CD4-positive, alpha-beta T cell (primary cell): ENCODE data around the gene KLHL3. TPM values are rescaled to one million over a fixed set of nuclear protein-coding genes. Genes with fewer than 3 reads are reported as not detected.

Experiments used
- ATAC-seq: fragments of 200-7000 bp; cut with Tn5 transposase; one replicate; pipeline ENCODE4 v1.10.0; 2022; ENCODE audit warnings: mild to moderate bottlenecking; ENCODE audit not compliant: poor library complexity
- CTCF ChIA-PET: fragments of 350-600 bp; sonication (Branson Sonifier 250); formaldehyde crosslinking; loops from one replicate; lab custom pipeline; 2021; ENCODE audit warnings: antibody characterized with exemption, inconsistent platforms; lab: Charles Lee
- POLR2A ChIA-PET: fragments of 350-600 bp; sonication (Branson Sonifier 250); formaldehyde crosslinking; loops from one replicate; lab custom pipeline; 2021; ENCODE audit warnings: antibody characterized with exemption, inconsistent platforms; lab: Charles Lee
- DNase-seq, 14 experiments: peaks; one replicate each; pipeline ENCODE4 v3.0.0-alpha.2; 2013 to 2020; ENCODE audit warnings: mixed read lengths in 2 of 14
- H3K27ac ChIP-seq, 2 donors: one replicate each; pipeline versions ENCODE4 v1.5.1 to v1.7.0; 2013; ENCODE audit warnings: low read length in 2 of 2, low read depth in 1 of 2, mild to moderate bottlenecking in 1 of 2
- H3K27me3 ChIP-seq, 2 experiments: 1 replicate in 1 of 2; 2 replicates in 1 of 2; pipeline versions ENCODE4 v1.6.1 to v1.7.0; 2013; ENCODE audit warnings: low read length in 2 of 2, control low read depth in 1 of 2, mild to moderate bottlenecking in 1 of 2, moderate library complexity in 1 of 2; ENCODE audit not compliant: insufficient read depth in 2 of 2, control insufficient read depth in 1 of 2
- H3K36me3 ChIP-seq: one replicate; pipeline ENCODE4 v1.6.1; 2013; ENCODE audit warnings: low read length, control low read depth; ENCODE audit not compliant: insufficient read depth
- H3K4me1 ChIP-seq: one replicate; pipeline ENCODE4 v1.6.1; 2013; ENCODE audit warnings: low read length, control low read depth; ENCODE audit not compliant: insufficient read depth
- H3K4me3 ChIP-seq: one replicate; pipeline ENCODE4 v1.5.1; 2013; ENCODE audit warnings: mild to moderate bottlenecking, low read length, moderate library complexity
- H3K9me3 ChIP-seq, 2 experiments: 1 replicate in 1 of 2; 2 replicates in 1 of 2; pipeline versions ENCODE4 v1.6.1 to v1.7.0; 2013; ENCODE audit warnings: low read length in 2 of 2, mild to moderate bottlenecking in 2 of 2, control low read depth in 1 of 2, moderate library complexity in 1 of 2; ENCODE audit not compliant: control insufficient read depth in 1 of 2, insufficient read depth in 1 of 2
- H3K27ac Mint-ChIP-seq: one replicate; pipeline ENCODE4 v1.8.0; 2020; ENCODE audit warnings: mixed read lengths
- H3K27me3 Mint-ChIP-seq: one replicate; pipeline ENCODE4 v1.8.0; 2021; ENCODE audit warnings: mixed read lengths
- H3K36me3 Mint-ChIP-seq: one replicate; pipeline ENCODE4 v1.8.0; 2021; ENCODE audit warnings: low read depth, mixed read lengths
- H3K4me1 Mint-ChIP-seq: one replicate; pipeline ENCODE4 v1.8.0; 2021; ENCODE audit warnings: low read depth, mixed read lengths
- H3K4me3 Mint-ChIP-seq: one replicate; pipeline ENCODE4 v1.8.0; 2020; ENCODE audit warnings: mild to moderate bottlenecking, mixed read lengths
- H3K9me3 Mint-ChIP-seq: one replicate; pipeline ENCODE4 v1.8.0; 2020; ENCODE audit warnings: mixed read lengths
- CTCF ChIP-seq: fragments of 200-600 bp; IDR thresholded peaks from one replicate; pipeline ENCODE4 v1.8.0; 2022; ENCODE audit warnings: antibody characterized with exemption, mild to moderate bottlenecking
- intact Hi-C, 2 experiments: fragments of 100-400 bp; cut with DNase I in 1 of 2; cut with micrococcal nuclease in 1 of 2; formaldehyde crosslinking; loops; one replicate each; pipeline versions ENCODE4 v1.15.1 to v1.9.0; 2023 to 2025; cut with DNase I, micrococcal nuclease
- total RNA-seq, 174 experiments: library from RNA in 2 of 174; stranded (reverse) in 2 of 174; gene quantifications; one replicate each; pipeline ENCODE4 v1.2.3 and lab custom pipeline; 2021 to 2026

KLHL3 gene
- total RNA-seq, 2 experiments from 2014 or later = 22.0 to 25.9 TPM

GRCh38 chr5:137714494-137714893 lies 21.4 kb downstream of the KLHL3 start:
- H3K36me3 ChIP-seq = peaks cover 6% of the 10 kb centered on the region
- no peak for TF ChIP-seq CTCF
- POLR2A ChIA-PET = interaction anchor here (0.6 to 1.3 kb wide), 4 partner anchors 17 to 39 kb away, joined by 3 to 7 read pairs (median 4); partner anchors contain the start of gene KLHL3
- no peaks in the 10 kb centered on the region for H3K27me3 ChIP-seq
- H3K36me3 Mint-ChIP-seq = peaks cover 91% of the 10 kb centered on the region
- no peaks in the 10 kb centered on the region for H3K9me3 ChIP-seq
- H3K27ac Mint-ChIP-seq = no peak overlapping the region
- peaks cover 4% of the 10 kb centered on the region for H3K4me1 Mint-ChIP-seq
- peaks cover 4% of the 10 kb centered on the region for H3K9me3 Mint-ChIP-seq
- CTCF ChIA-PET = interaction anchor here (1.7 kb wide), 1 partner anchor 17 kb away, joined by 3 read pairs; no protein-coding TSS in a partner anchor
- no peak overlapping the region for H3K4me3 ChIP-seq
- no peak overlapping the region for H3K27ac ChIP-seq
- ATAC-seq = no peak
- no peaks in the 10 kb centered on the region for H3K4me1 ChIP-seq
- H3K4me3 Mint-ChIP-seq = no peak overlapping the region
- H3K27me3 Mint-ChIP-seq = no peaks in the 10 kb centered on the region
- intact Hi-C loops = no loop called here
- DNase-seq = no peak

DNA sequence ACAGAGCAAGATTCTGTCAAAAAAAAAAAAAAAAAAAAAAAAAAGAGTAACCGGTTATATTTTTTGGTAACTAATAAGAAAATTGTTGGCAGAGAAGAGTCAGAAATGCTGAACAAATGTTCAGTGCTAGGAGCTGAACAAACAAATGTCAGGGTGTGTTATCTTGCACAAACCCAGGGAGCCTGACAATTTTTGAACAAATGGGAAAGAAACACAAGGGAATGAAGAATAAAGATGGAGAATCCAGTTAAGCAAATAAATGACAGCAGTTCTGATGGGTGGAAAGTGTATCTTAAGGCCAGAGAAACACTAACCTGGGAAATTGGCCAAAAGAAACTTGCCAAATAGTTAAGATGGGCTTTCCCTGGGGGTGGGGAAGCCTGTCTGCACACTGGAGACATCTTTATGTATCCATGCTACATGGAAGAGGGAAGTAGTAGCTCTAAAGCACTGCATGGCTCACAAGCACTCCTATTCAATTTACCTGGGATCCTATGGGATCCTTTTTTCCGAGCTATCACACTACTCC lies 23.7 kb downstream of the KLHL3 start:
- Mint-ChIP-seq H3K9me3 (peaks cover 4% of the 10 kb centered on the region), H3K4me3 (no peak overlapping the region), H3K27me3 (no peaks in the 10 kb centered on the region), H3K27ac (no peak overlapping the region), H3K4me1 (peaks cover 4% of the 10 kb centered on the region), H3K36me3 (peaks cover 93% of the 10 kb centered on the region)
- ChIA-PET POLR2A (interaction anchor here (0.6 to 0.8 kb wide), 2 partner anchors 17 to 462 kb away, joined by 3 to 5 read pairs; no protein-coding TSS in a partner anchor), CTCF (interaction anchor here (1.1 kb wide), 1 partner anchor 30 kb away, joined by 3 read pairs; no protein-coding TSS in a partner anchor)
- intact Hi-C loops = no loop called here
- no peak for TF ChIP-seq CTCF
- Histone ChIP-seq H3K27ac (no peak overlapping the region), H3K4me3 (no peak overlapping the region), H3K9me3 (no peaks in the 10 kb centered on the region), H3K4me1 (no peaks in the 10 kb centered on the region), H3K27me3 (no peaks in the 10 kb centered on the region), H3K36me3 (peaks cover 13% of the 10 kb centered on the region)
- ATAC-seq (no peak), DNase-seq (no peak)

DNA sequence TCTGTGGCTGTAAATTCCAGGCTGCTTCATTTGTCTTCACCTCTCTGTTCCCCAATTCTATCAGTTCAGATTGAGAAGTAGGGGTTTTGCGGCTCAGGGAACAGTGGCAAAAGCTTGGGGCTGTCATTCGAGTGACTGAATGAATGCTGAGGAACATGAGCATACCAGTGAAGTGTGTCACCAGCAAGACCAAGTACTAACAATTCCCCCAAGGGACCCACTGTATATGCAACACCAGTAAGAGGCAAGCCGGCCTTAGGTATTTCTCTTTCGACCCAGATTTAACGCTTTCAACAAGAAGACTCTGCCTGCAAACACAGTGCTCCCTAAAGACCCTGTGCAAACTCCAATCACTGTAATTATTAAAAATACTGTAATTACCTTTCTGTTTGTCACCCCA lies 25.8 kb downstream of the KLHL3 start:
- peaks cover 9% of the 10 kb centered on the region for H3K4me1 Mint-ChIP-seq
- H3K36me3 ChIP-seq = peaks cover 8% of the 10 kb centered on the region
- no peaks in the 10 kb centered on the region for H3K4me1 ChIP-seq
- peaks cover 4% of the 10 kb centered on the region for H3K9me3 Mint-ChIP-seq
- ATAC-seq (no peak), DNase-seq (no peak)
- CTCF ChIA-PET = no interaction called here
- H3K27me3 ChIP-seq = no peaks in the 10 kb centered on the region
- no peaks in the 10 kb centered on the region for H3K27me3 Mint-ChIP-seq
- H3K27ac Mint-ChIP-seq = no peak overlapping the region
- peaks cover 89% of the 10 kb centered on the region for H3K36me3 Mint-ChIP-seq
- H3K9me3 ChIP-seq = no peaks in the 10 kb centered on the region
- intact Hi-C loops = loop anchor here in 1 of 2 experiments (1.0 kb wide), 1 partner anchor 12 kb away; no protein-coding TSS in a partner anchor
- no peak overlapping the region for H3K4me3 Mint-ChIP-seq
- TF ChIP-seq CTCF = no peak
- no peak overlapping the region for H3K4me3 ChIP-seq
- POLR2A ChIA-PET = no interaction called here
- H3K27ac ChIP-seq = no peak overlapping the region
